H9 (cell line): ENCODE results near the gene CYP2J2. TPM values are rescaled to one million over a fixed set of nuclear protein-coding genes. Genes with fewer than 3 reads are reported as not detected.

Experiments
- DNase-seq: peaks from one replicate; pipeline ENCODE4 v3.0.0-alpha.2; 2017
- H2AFZ ChIP-seq: one replicate; pipeline ENCODE4 v1.6.1; 2013; ENCODE audit warnings: mild to moderate bottlenecking, low read length, control low read depth, moderate library complexity
- H2AK5ac ChIP-seq: 2 replicates; pipeline ENCODE4 v1.6.1; 2013; ENCODE audit warnings: low read length, control low read depth, mixed read lengths; ENCODE audit not compliant: insufficient read length
- H2BK120ac ChIP-seq: one replicate; pipeline ENCODE4 v1.6.1; 2013; ENCODE audit warnings: low read depth, mild to moderate bottlenecking, low read length, control low read depth, inconsistent platforms; ENCODE audit not compliant: poor library complexity, severe bottlenecking
- H2BK12ac ChIP-seq: 2 replicates; pipeline ENCODE4 v1.6.1; 2013; ENCODE audit warnings: low read length, control low read depth, mixed read lengths, low read depth; ENCODE audit not compliant: insufficient read length
- H2BK15ac ChIP-seq: 2 replicates; pipeline ENCODE4 v1.6.1; 2013; ENCODE audit warnings: low read depth, low read length, control low read depth
- H2BK20ac ChIP-seq: one replicate; pipeline ENCODE4 v1.6.1; 2013; ENCODE audit warnings: low read depth, mild to moderate bottlenecking, low read length, control low read depth, inconsistent platforms; ENCODE audit not compliant: poor library complexity, severe bottlenecking
- H2BK5ac ChIP-seq: 2 replicates; pipeline ENCODE4 v1.6.1; 2013; ENCODE audit warnings: low read length, control low read depth, mixed read lengths; ENCODE audit not compliant: insufficient read length
- H3K14ac ChIP-seq: 2 replicates; pipeline ENCODE4 v1.6.1; 2013; ENCODE audit warnings: low read length, control low read depth; ENCODE audit not compliant: insufficient read depth
- H3K18ac ChIP-seq: 2 replicates; pipeline ENCODE4 v1.6.1; 2013; ENCODE audit warnings: low read depth, mild to moderate bottlenecking, mixed read lengths, low read length, control low read depth; ENCODE audit not compliant: insufficient read length
- H3K23ac ChIP-seq: 2 replicates; pipeline ENCODE4 v1.6.1; 2013; ENCODE audit warnings: low read length, control low read depth, mixed read lengths, low read depth; ENCODE audit not compliant: insufficient read length
- H3K23me2 ChIP-seq: 2 replicates; pipeline ENCODE4 v1.6.1; 2013; ENCODE audit warnings: low read depth, mild to moderate bottlenecking, mixed read lengths, low read length, control low read depth; ENCODE audit not compliant: insufficient read length, poor library complexity, severe bottlenecking
- H3K27ac ChIP-seq: 2 replicates; pipeline ENCODE4 v1.5.1; 2013; ENCODE audit warnings: low read length, control low read depth, mixed read lengths, low read depth; ENCODE audit not compliant: insufficient read length
- H3K27me3 ChIP-seq: 2 replicates; pipeline ENCODE4 v1.6.1; 2013; ENCODE audit warnings: low read length, control low read depth, inconsistent platforms; ENCODE audit not compliant: insufficient read depth
- H3K4ac ChIP-seq: 2 replicates; pipeline ENCODE4 v1.6.1; 2013; ENCODE audit warnings: low read depth, mild to moderate bottlenecking, control low read depth, inconsistent platforms, low read length, moderate library complexity
- H3K4me1 ChIP-seq: 2 replicates; pipeline ENCODE4 v1.6.1; 2013; ENCODE audit warnings: low read length, control low read depth, inconsistent platforms; ENCODE audit not compliant: insufficient read depth
- H3K4me2 ChIP-seq: 2 replicates; pipeline ENCODE4 v1.6.1; 2013; ENCODE audit warnings: low read length, control low read depth, mixed read lengths; ENCODE audit not compliant: insufficient read length, insufficient read depth
- H3K56ac ChIP-seq: 2 replicates; pipeline ENCODE4 v1.6.1; 2013; ENCODE audit warnings: low read depth, mild to moderate bottlenecking, mixed read lengths, low read length, control low read depth; ENCODE audit not compliant: insufficient read length
- H3K79me1 ChIP-seq: 2 replicates; pipeline ENCODE4 v1.6.1; 2013; ENCODE audit warnings: low read depth, mild to moderate bottlenecking, moderate library complexity, low read length, control low read depth, inconsistent platforms; ENCODE audit not compliant: insufficient read depth, poor library complexity, severe bottlenecking
- H3K79me2 ChIP-seq: 2 replicates; pipeline ENCODE4 v1.6.1; 2013; ENCODE audit warnings: low read length, control low read depth, inconsistent platforms; ENCODE audit not compliant: insufficient read depth
- H3K9ac ChIP-seq: 2 replicates; pipeline ENCODE4 v1.6.1; 2013; ENCODE audit warnings: low read length, control low read depth, mixed read lengths; ENCODE audit not compliant: insufficient read length; ENCODE audit errors: extremely low read depth
- H3K9me3 ChIP-seq: one replicate; pipeline ENCODE4 v1.6.1; 2013; ENCODE audit warnings: low read depth, low read length, inconsistent platforms; ENCODE audit not compliant: control insufficient read depth
- H3T11ph ChIP-seq: one replicate; pipeline ENCODE4 v1.6.1; 2013; ENCODE audit warnings: mild to moderate bottlenecking, low read length, control low read depth, inconsistent platforms
- H4K20me1 ChIP-seq: one replicate; pipeline ENCODE4 v1.6.1; 2013; ENCODE audit not compliant: control insufficient read depth, insufficient read length, insufficient read depth
- H4K5ac ChIP-seq: 2 replicates; pipeline ENCODE4 v1.6.1; 2013; ENCODE audit warnings: low read depth, mild to moderate bottlenecking, mixed read lengths, low read length, control low read depth; ENCODE audit not compliant: insufficient read length
- H4K8ac ChIP-seq: replicated peaks from 2 replicates; pipeline ENCODE4 v1.6.1; 2013; ENCODE audit warnings: low read length, control low read depth, mixed read lengths, low read depth; ENCODE audit not compliant: insufficient read length
- H4K91ac ChIP-seq: 2 replicates; pipeline ENCODE4 v1.6.1; 2013; ENCODE audit warnings: low read depth, mild to moderate bottlenecking, moderate library complexity, mixed read lengths, low read length, control low read depth; ENCODE audit not compliant: insufficient read length
- H3K27ac Mint-ChIP-seq, 3 experiments: 2 replicates in 2 of 3; 3 replicates in 1 of 3; pipeline ENCODE4 v1.8.0; 2020 to 2021; ENCODE audit warnings: mixed read lengths in 3 of 3, mild to moderate bottlenecking in 1 of 3, moderate library complexity in 1 of 3
- H3K27me3 Mint-ChIP-seq: 2 replicates; pipeline ENCODE4 v1.8.0; 2021; ENCODE audit warnings: low read depth, mild to moderate bottlenecking, moderate library complexity, mixed read lengths
- H3K36me3 Mint-ChIP-seq, 3 experiments: 2 replicates in 2 of 3; 3 replicates in 1 of 3; pipeline ENCODE4 v1.8.0; 2020 to 2021; ENCODE audit warnings: low read depth in 3 of 3, mixed read lengths in 3 of 3; ENCODE audit not compliant: insufficient read depth in 1 of 3
- H3K4me1 Mint-ChIP-seq, 2 experiments: 2 replicates each; pipeline ENCODE4 v1.8.0; 2020; ENCODE audit warnings: mixed read lengths in 2 of 2
- H3K4me3 Mint-ChIP-seq, 2 experiments: 2 replicates in 1 of 2; 3 replicates in 1 of 2; pipeline ENCODE4 v1.8.0; 2020 to 2021; ENCODE audit warnings: mild to moderate bottlenecking in 2 of 2, mixed read lengths in 2 of 2, moderate library complexity in 1 of 2
- H3K9me3 Mint-ChIP-seq, 2 experiments: 2 replicates in 1 of 2; 3 replicates in 1 of 2; pipeline ENCODE4 v1.8.0; 2020; ENCODE audit warnings: mild to moderate bottlenecking in 2 of 2, mixed read lengths in 2 of 2, moderate library complexity in 1 of 2
- CTCF ChIP-seq: fragments of 200-600 bp; sonication (generic); conservative IDR thresholded peaks from 3 replicates; pipeline ENCODE4 v1.8.0; 2021; ENCODE audit warnings: antibody characterized with exemption, mild to moderate bottlenecking
- WGBS: extraction: QIAGEN DNeasy Blood & Tissue Kit; methylation state at CpG from one replicate; pipeline ENCODE4 v1.1.7; 2013; ENCODE audit warnings: missing lambda C conversion rate, low lambda C conversion rate, mixed read lengths; ENCODE audit not compliant: insufficient read length; ENCODE audit errors: extremely low coverage; 5-methylcytosine and 5-hydroxymethylcytosine counted together
- total RNA-seq: library from RNA; stranded (reverse); gene quantifications from 2 replicates; pipeline ENCODE4 v1.2.1, GENCODE V29; 2021

Gene CYP2J2
- total RNA-seq, 1 experiment from 2014 or later: 0.57 TPM

GRCh38 chr1:59901770-59902388 is 24.7 kb downstream of the CYP2J2 start:
- no peaks in the 10 kb centered on the region for H3K27me3 Mint-ChIP-seq
- H4K8ac ChIP-seq: no peak overlapping the region
- H3T11ph ChIP-seq: no peak overlapping the region
- no peak overlapping the region for H3K9ac ChIP-seq
- H3K27ac Mint-ChIP-seq: no peak overlapping the region; a peak in 1 of 7 replicates
- H2BK15ac ChIP-seq: no peak overlapping the region
- H2BK20ac ChIP-seq: no peak overlapping the region
- peaks cover 7 to 14% of the 10 kb centered on the region in 2 experiments for H3K4me1 Mint-ChIP-seq
- H3K9me3 Mint-ChIP-seq: no peaks in the 10 kb centered on the region
- H3K23me2 ChIP-seq: no peaks in the 10 kb centered on the region
- H3K79me2 ChIP-seq: no peaks in the 10 kb centered on the region
- no peak for DNase-seq
- no peak overlapping the region for H4K5ac ChIP-seq
- H3K4me3 Mint-ChIP-seq: no peak overlapping the region
- H2AK5ac ChIP-seq: no peak overlapping the region
- H3K23ac ChIP-seq: no peak overlapping the region
- H3K9me3 ChIP-seq: no peaks in the 10 kb centered on the region
- H4K91ac ChIP-seq: no peak overlapping the region
- no peak overlapping the region for H3K4me2 ChIP-seq
- no peaks in the 10 kb centered on the region for H3K36me3 Mint-ChIP-seq
- H3K27me3 ChIP-seq: no peaks in the 10 kb centered on the region
- no peaks in the 10 kb centered on the region for H3K79me1 ChIP-seq
- H2BK5ac ChIP-seq: no peak overlapping the region
- H3K4me1 ChIP-seq: no peaks in the 10 kb centered on the region
- H2AFZ ChIP-seq: no peak overlapping the region
- H4K20me1 ChIP-seq: no peaks in the 10 kb centered on the region
- no peak overlapping the region for H3K27ac ChIP-seq
- H2BK12ac ChIP-seq: no peak overlapping the region
- no CpG with 5 or more reads among the region's 1 CpG for WGBS
- no peak overlapping the region for H3K18ac ChIP-seq
- H2BK120ac ChIP-seq: no peak overlapping the region
- H3K4ac ChIP-seq: no peak overlapping the region
- no peak for TF ChIP-seq CTCF
- H3K14ac ChIP-seq: no peak overlapping the region; the same call in 1 of the 2 replicates
- no peak overlapping the region for H3K56ac ChIP-seq
